ENCODE data around the gene ARHGAP40.

ARHGAP40 gene

DNA sequence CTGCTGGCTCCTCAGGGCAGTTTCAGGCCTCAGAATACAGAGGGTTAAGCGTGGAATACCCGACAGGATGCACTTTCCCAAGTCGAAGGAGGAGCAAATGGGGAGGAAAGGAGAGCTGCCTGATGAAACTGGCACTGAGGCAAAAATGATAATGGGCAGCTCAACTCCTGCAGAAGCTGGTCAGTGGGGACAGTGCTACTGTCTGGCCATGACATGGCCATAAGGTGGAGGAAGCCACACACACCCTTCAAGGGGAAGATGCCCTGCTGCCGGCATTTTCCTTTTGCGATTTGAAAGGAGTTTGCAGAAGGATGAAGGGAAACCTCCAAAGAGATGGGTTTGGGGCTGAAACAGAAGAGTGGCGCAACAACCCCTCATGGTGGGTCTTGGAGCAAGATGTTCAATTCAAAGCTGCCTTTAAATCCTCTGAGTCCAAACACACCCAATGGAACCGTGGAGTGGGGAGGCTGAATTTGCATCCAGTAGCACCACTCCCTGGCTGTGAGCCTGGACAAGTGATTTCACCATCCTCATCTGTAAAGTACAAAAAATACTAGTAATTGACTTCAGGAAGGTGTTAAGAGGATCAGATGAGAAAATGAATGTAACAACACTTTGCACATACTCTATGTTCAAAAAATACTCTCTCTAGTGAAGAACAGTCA lies 17.4 kb upstream of the ARHGAP40 start:
- no peak overlapping the region for H2BK15ac ChIP-seq (ENCODE audit: low read length)
- H3K23ac ChIP-seq (ENCODE audit: low read depth, low read length, poor library complexity), result no peak overlapping the region
- no peak overlapping the region for H3K4ac ChIP-seq (ENCODE audit: low read length)
- no peak overlapping the region for H4K91ac ChIP-seq (ENCODE audit: low read depth, low read length, poor library complexity)
- peak overlapping the region; percentile 24 for H3K18ac ChIP-seq (ENCODE audit: low read length)
- no peaks in the 10 kb centered on the region for H3K36me3 ChIP-seq (replicated peaks in 1 of 2; ENCODE audit: control insufficient read depth in 2 of 2, insufficient read depth in 2 of 2, low read length in 2 of 2)
- no peaks in the 10 kb centered on the region for H3K79me1 ChIP-seq (ENCODE audit: low read depth, low read length)
- H3K9ac ChIP-seq (ENCODE audit: low read depth, low read length, poor library complexity), result no peak overlapping the region
- H2AFZ ChIP-seq (ENCODE audit: low read length), result no peak overlapping the region
- H3K14ac ChIP-seq (ENCODE audit: low read length), result no peak overlapping the region
- no CpG with 5 or more reads among the region's 7 CpGs for WGBS, 2 donors (ENCODE audit: extremely low coverage in 2 of 2, insufficient read length in 2 of 2, insufficient replicate concordance in 1 of 2)
- no peak overlapping the region for H2BK120ac ChIP-seq (ENCODE audit: low read depth, low read length)
- no peak overlapping the region for H4K8ac ChIP-seq (ENCODE audit: low read depth, low read length)
- H3K4me1 ChIP-seq (ENCODE audit: control insufficient read depth in 2 of 2, insufficient read depth in 1 of 2, low read depth in 1 of 2, low read length in 2 of 2), result peaks cover 0 to 15% of the 10 kb centered on the region in 2 donors
- no peak overlapping the region for H2BK12ac ChIP-seq (ENCODE audit: low read length)
- H3K4me2 ChIP-seq (ENCODE audit: insufficient read depth, low read length, poor library complexity, severe bottlenecking), result no peak overlapping the region
- H2AK5ac ChIP-seq (ENCODE audit: low read depth, low read length), result no peak overlapping the region
- no peak overlapping the region for H3K27ac ChIP-seq (replicated peaks; ENCODE audit: low read length)
- H2BK5ac ChIP-seq (ENCODE audit: low read length), result no peak overlapping the region
- H3K9me3 ChIP-seq (replicated peaks in 1 of 2; ENCODE audit: control insufficient read depth in 2 of 2, insufficient read depth in 1 of 2, low read depth in 1 of 2, low read length in 2 of 2), result no peaks in the 10 kb centered on the region
- no peak overlapping the region for H3K4me3 ChIP-seq (ENCODE audit: low read length in 2 of 2)
- H3K27me3 ChIP-seq (ENCODE audit: control insufficient read depth in 3 of 3, insufficient read depth in 3 of 3, low read depth in 1 of 3, low read length in 3 of 3), result peaks cover 0 to 13% (median 0%) of the 10 kb centered on the region in 3 experiments
- DNase-seq (ENCODE audit: low spot score), result no peak

DNA sequence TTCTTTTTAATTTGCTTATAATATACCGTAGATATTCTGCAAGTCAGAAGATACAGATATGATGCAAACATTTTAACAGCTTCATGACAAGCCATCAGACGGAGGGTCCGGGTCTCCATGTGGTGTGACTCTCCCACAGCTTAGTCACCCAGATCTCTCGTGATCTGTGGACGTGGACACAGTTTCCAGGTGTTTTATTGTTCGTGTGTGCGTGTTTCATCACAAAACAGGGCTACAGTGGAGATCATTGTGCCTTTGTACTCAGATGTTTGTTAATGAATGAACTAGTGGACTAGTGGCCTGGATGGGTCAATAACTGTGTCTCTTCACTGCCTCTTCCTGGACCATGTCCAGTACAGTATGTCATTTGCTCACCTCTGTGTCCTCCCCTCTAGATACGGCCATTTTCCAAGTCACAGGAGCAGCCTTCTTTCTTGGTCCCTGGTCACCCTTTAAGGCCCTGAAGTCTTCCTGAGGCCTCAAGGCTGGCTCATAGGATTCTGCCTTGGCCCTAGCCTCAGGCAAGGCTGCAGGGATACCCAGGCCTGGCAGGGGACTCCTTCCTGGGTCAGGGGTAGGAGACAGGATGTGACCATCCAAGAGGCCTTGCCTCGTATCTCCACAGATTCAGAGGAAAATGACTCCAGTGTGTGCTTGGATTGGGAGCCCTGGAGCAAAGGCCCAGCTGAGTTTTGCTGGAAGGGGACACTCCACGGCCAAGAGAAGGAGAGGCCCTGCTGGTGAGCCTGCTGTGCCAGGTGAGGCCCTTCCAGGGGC lies 16.0 kb upstream of the ARHGAP40 start:
- Histone ChIP-seq H2AFZ (ENCODE audit: low read length) (no peak overlapping the region), H2BK5ac (ENCODE audit: low read length) (no peak overlapping the region), H2BK15ac (ENCODE audit: low read length) (no peak overlapping the region), H3K36me3 (replicated peaks in 1 of 2; ENCODE audit: control insufficient read depth in 2 of 2, insufficient read depth in 2 of 2, low read length in 2 of 2) (no peaks in the 10 kb centered on the region), H3K79me1 (ENCODE audit: low read depth, low read length) (no peaks in the 10 kb centered on the region), H4K8ac (ENCODE audit: low read depth, low read length) (no peak overlapping the region), H3K9ac (ENCODE audit: low read depth, low read length, poor library complexity) (no peak overlapping the region), H3K14ac (ENCODE audit: low read length) (no peak overlapping the region), H3K4ac (ENCODE audit: low read length) (no peak overlapping the region), H3K18ac (ENCODE audit: low read length) (no peak overlapping the region), H3K9me3 (replicated peaks in 1 of 2; ENCODE audit: control insufficient read depth in 2 of 2, insufficient read depth in 1 of 2, low read depth in 1 of 2, low read length in 2 of 2) (no peaks in the 10 kb centered on the region), H3K4me1 (ENCODE audit: control insufficient read depth in 2 of 2, insufficient read depth in 1 of 2, low read depth in 1 of 2, low read length in 2 of 2) (peaks cover 0 to 15% of the 10 kb centered on the region in 2 donors), H2BK120ac (ENCODE audit: low read depth, low read length) (no peak overlapping the region), H3K27ac (replicated peaks; ENCODE audit: low read length) (no peak overlapping the region), H2AK5ac (ENCODE audit: low read depth, low read length) (no peak overlapping the region), H4K91ac (ENCODE audit: low read depth, low read length, poor library complexity) (no peak overlapping the region), H2BK12ac (ENCODE audit: low read length) (no peak overlapping the region), H3K4me3 (ENCODE audit: low read length in 2 of 2) (no peak overlapping the region), H3K27me3 (ENCODE audit: control insufficient read depth in 3 of 3, insufficient read depth in 3 of 3, low read depth in 1 of 3, low read length in 3 of 3) (peaks cover 0 to 13% (median 0%) of the 10 kb centered on the region in 3 experiments), H3K4me2 (ENCODE audit: insufficient read depth, low read length, poor library complexity, severe bottlenecking) (no peak overlapping the region), H3K23ac (ENCODE audit: low read depth, low read length, poor library complexity) (no peak overlapping the region)
- WGBS, 2 donors (ENCODE audit: extremely low coverage in 2 of 2, insufficient read length in 2 of 2, insufficient replicate concordance in 1 of 2), result no CpG with 5 or more reads among the region's 10 CpGs
- DNase-seq (ENCODE audit: low spot score), result no peak

DNA sequence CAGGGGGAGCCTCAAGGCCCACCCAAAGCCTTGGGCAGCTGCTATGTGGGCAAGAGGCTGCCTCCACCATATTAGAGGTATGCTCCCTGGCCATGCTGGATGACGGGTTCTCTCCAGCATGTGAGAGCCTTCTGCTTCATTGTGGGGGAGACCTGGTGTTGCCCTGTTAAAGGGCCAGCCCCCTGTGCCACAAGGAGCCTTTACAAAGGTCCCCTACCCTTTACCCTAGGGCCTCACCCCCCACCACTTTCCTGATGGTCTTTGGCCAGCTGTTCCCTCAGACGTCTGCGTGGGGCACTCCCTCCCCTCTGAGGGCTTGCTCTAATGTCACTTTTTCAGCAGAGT lies 15.5 kb upstream of the ARHGAP40 start:
- Histone ChIP-seq H2BK12ac (ENCODE audit: low read length) (no peak overlapping the region), H4K91ac (ENCODE audit: low read depth, low read length, poor library complexity) (no peak overlapping the region), H3K9ac (ENCODE audit: low read depth, low read length, poor library complexity) (no peak overlapping the region), H3K4me2 (ENCODE audit: insufficient read depth, low read length, poor library complexity, severe bottlenecking) (no peak overlapping the region), H3K79me1 (ENCODE audit: low read depth, low read length) (no peaks in the 10 kb centered on the region), H3K4me1 (ENCODE audit: control insufficient read depth in 2 of 2, insufficient read depth in 1 of 2, low read depth in 1 of 2, low read length in 2 of 2) (peaks cover 0 to 15% of the 10 kb centered on the region in 2 donors), H3K36me3 (replicated peaks in 1 of 2; ENCODE audit: control insufficient read depth in 2 of 2, insufficient read depth in 2 of 2, low read length in 2 of 2) (no peaks in the 10 kb centered on the region), H4K8ac (ENCODE audit: low read depth, low read length) (no peak overlapping the region), H2BK5ac (ENCODE audit: low read length) (no peak overlapping the region), H3K27ac (replicated peaks; ENCODE audit: low read length) (no peak overlapping the region), H3K4ac (ENCODE audit: low read length) (no peak overlapping the region), H3K14ac (ENCODE audit: low read length) (no peak overlapping the region), H3K27me3 (ENCODE audit: control insufficient read depth in 3 of 3, insufficient read depth in 3 of 3, low read depth in 1 of 3, low read length in 3 of 3) (peaks cover 0 to 13% (median 0%) of the 10 kb centered on the region in 3 experiments), H3K23ac (ENCODE audit: low read depth, low read length, poor library complexity) (no peak overlapping the region), H2BK120ac (ENCODE audit: low read depth, low read length) (no peak overlapping the region), H2AFZ (ENCODE audit: low read length) (no peak overlapping the region), H3K4me3 (ENCODE audit: low read length in 2 of 2) (no peak overlapping the region), H2AK5ac (ENCODE audit: low read depth, low read length) (no peak overlapping the region), H3K18ac (ENCODE audit: low read length) (no peak overlapping the region), H2BK15ac (ENCODE audit: low read length) (no peak overlapping the region), H3K9me3 (replicated peaks in 1 of 2; ENCODE audit: control insufficient read depth in 2 of 2, insufficient read depth in 1 of 2, low read depth in 1 of 2, low read length in 2 of 2) (no peaks in the 10 kb centered on the region)
- WGBS, 2 donors (ENCODE audit: extremely low coverage in 2 of 2, insufficient read length in 2 of 2, insufficient replicate concordance in 1 of 2), result no CpG with 5 or more reads among the region's 3 CpGs
- no peak for DNase-seq (ENCODE audit: low spot score)

DNA sequence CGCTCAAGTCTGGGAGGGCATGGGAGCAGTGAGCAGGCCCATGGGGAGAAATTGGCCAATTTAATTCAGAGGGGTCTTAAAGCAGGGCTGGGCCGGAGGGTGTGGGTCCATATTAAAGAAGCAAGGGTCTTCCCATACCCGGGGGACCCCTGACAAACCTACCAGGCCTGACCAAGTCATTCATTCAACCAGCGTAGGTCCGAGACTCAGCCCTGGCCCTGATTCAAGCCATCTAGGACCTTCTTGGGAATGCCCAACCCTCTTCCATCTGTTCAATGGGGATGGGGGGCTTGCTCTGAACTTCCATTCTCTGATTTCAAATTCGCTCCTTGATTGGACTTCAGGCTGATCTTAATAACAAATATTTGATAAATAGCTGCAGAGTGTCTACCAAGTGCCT lies 13.3 kb upstream of the ARHGAP40 start:
- Histone ChIP-seq H3K4ac (ENCODE audit: low read length) (no peak overlapping the region), H3K27ac (replicated peaks; ENCODE audit: low read length) (no peak overlapping the region), H4K91ac (ENCODE audit: low read depth, low read length, poor library complexity) (no peak overlapping the region), H3K4me2 (ENCODE audit: insufficient read depth, low read length, poor library complexity, severe bottlenecking) (no peak overlapping the region), H3K4me1 (ENCODE audit: control insufficient read depth in 2 of 2, insufficient read depth in 1 of 2, low read depth in 1 of 2, low read length in 2 of 2) (peaks cover 0 to 10% of the 10 kb centered on the region in 2 donors), H3K4me3 (ENCODE audit: low read length in 2 of 2) (no peak overlapping the region), H3K36me3 (replicated peaks in 1 of 2; ENCODE audit: control insufficient read depth in 2 of 2, insufficient read depth in 2 of 2, low read length in 2 of 2) (no peaks in the 10 kb centered on the region), H3K14ac (ENCODE audit: low read length) (no peak overlapping the region), H3K27me3 (ENCODE audit: control insufficient read depth in 3 of 3, insufficient read depth in 3 of 3, low read depth in 1 of 3, low read length in 3 of 3) (peaks cover 0 to 13% (median 0%) of the 10 kb centered on the region in 3 experiments), H2BK5ac (ENCODE audit: low read length) (no peak overlapping the region), H3K9me3 (replicated peaks in 1 of 2; ENCODE audit: control insufficient read depth in 2 of 2, insufficient read depth in 1 of 2, low read depth in 1 of 2, low read length in 2 of 2) (no peaks in the 10 kb centered on the region), H2AFZ (ENCODE audit: low read length) (no peak overlapping the region), H2BK15ac (ENCODE audit: low read length) (no peak overlapping the region), H2BK12ac (ENCODE audit: low read length) (no peak overlapping the region), H3K18ac (ENCODE audit: low read length) (no peak overlapping the region), H3K9ac (ENCODE audit: low read depth, low read length, poor library complexity) (no peak overlapping the region), H3K23ac (ENCODE audit: low read depth, low read length, poor library complexity) (peak overlapping the region; percentile 14), H3K79me1 (ENCODE audit: low read depth, low read length) (no peaks in the 10 kb centered on the region), H4K8ac (ENCODE audit: low read depth, low read length) (no peak overlapping the region), H2BK120ac (ENCODE audit: low read depth, low read length) (no peak overlapping the region), H2AK5ac (ENCODE audit: low read depth, low read length) (no peak overlapping the region)
- WGBS, 2 donors (ENCODE audit: extremely low coverage in 2 of 2, insufficient read length in 2 of 2, insufficient replicate concordance in 1 of 2), result no CpG with 5 or more reads among the region's 6 CpGs
- no peak for DNase-seq (ENCODE audit: low spot score)

Data from neuronal stem cell (in vitro differentiated cells).